Liver (tissue), 9 donors: ENCODE results near the gene CLK3. TPM values are rescaled to one million over a fixed set of nuclear protein-coding genes. Genes with fewer than 3 reads are reported as not detected.

ENCODE experiments used
- DNase-seq: peaks from one replicate; pipeline ENCODE4 v3.0.0-alpha.2; 2017; ENCODE audit warnings: low spot score
- H3K27ac ChIP-seq, 2 donors: one replicate each; pipeline ENCODE4 v1.7.0; 2013; ENCODE audit warnings: inconsistent platforms in 2 of 2, low read length in 2 of 2, control low read depth in 1 of 2, low read depth in 1 of 2, mild to moderate bottlenecking in 1 of 2
- H3K27me3 ChIP-seq, 4 donors: one replicate each; pipeline versions ENCODE4 v1.6.1 to v1.7.0; 2013; ENCODE audit warnings: low read length in 3 of 4, inconsistent platforms in 1 of 4, mild to moderate bottlenecking in 1 of 4, moderate library complexity in 1 of 4; ENCODE audit not compliant: control insufficient read depth in 4 of 4, insufficient read depth in 4 of 4
- H3K36me3 ChIP-seq, 4 donors: one replicate each; pipeline versions ENCODE4 v1.6.1 to v1.7.0; 2013; ENCODE audit warnings: low read length in 3 of 4, mild to moderate bottlenecking in 3 of 4, low read depth in 1 of 4, moderate library complexity in 1 of 4; ENCODE audit not compliant: control insufficient read depth in 4 of 4, insufficient read depth in 3 of 4
- H3K4me1 ChIP-seq, 4 donors: one replicate each; pipeline versions ENCODE4 v1.6.1 to v1.7.0; 2013; ENCODE audit warnings: low read length in 3 of 4, mild to moderate bottlenecking in 3 of 4, moderate library complexity in 1 of 4; ENCODE audit not compliant: control insufficient read depth in 4 of 4, insufficient read depth in 4 of 4
- H3K4me3 ChIP-seq, 3 donors: one replicate each; pipeline versions ENCODE4 v1.6.1 to v1.7.0; 2013; ENCODE audit warnings: low read length in 3 of 3, control low read depth in 1 of 3, low read depth in 1 of 3, mild to moderate bottlenecking in 1 of 3
- H3K9ac ChIP-seq, 2 donors: one replicate each; pipeline ENCODE4 v1.7.0; 2013; ENCODE audit warnings: low read length in 2 of 2, mild to moderate bottlenecking in 2 of 2, moderate library complexity in 2 of 2, control low read depth in 1 of 2, low read depth in 1 of 2
- H3K9me3 ChIP-seq, 4 donors: one replicate each; pipeline versions ENCODE4 v1.6.1 to v1.7.0; 2013; ENCODE audit warnings: low read length in 3 of 4; ENCODE audit not compliant: control insufficient read depth in 4 of 4
- EGR1 ChIP-seq, 2 donors: IDR thresholded peaks; 2 replicates each; pipeline ENCODE4 v1.6.1; 2016 to 2018; ENCODE audit warnings: antibody characterized with exemption in 2 of 2, low read depth in 2 of 2
- FOXA1 ChIP-seq: IDR thresholded peaks from 2 replicates; pipeline ENCODE4 v1.6.1; 2016; ENCODE audit warnings: antibody characterized with exemption
- FOXA2 ChIP-seq: IDR thresholded peaks from 2 replicates; pipeline ENCODE4 v1.6.1; 2016; ENCODE audit warnings: antibody characterized with exemption
- GABPA ChIP-seq, 2 donors: IDR thresholded peaks in 1 of 2; conservative IDR thresholded peaks in 1 of 2; 2 replicates each; pipeline ENCODE4 v1.6.1; 2016; ENCODE audit warnings: antibody characterized with exemption in 2 of 2, mild to moderate bottlenecking in 1 of 2, moderate library complexity in 1 of 2
- HNF4A ChIP-seq, 2 donors: conservative IDR thresholded peaks; 2 replicates each; pipeline ENCODE4 v1.6.1; 2016; ENCODE audit warnings: antibody characterized with exemption in 2 of 2, mild to moderate bottlenecking in 2 of 2
- HNF4G ChIP-seq: IDR thresholded peaks from 2 replicates; pipeline ENCODE4 v1.6.1; 2016; ENCODE audit warnings: antibody characterized with exemption
- JUND ChIP-seq, 2 donors: IDR thresholded peaks; 2 replicates each; pipeline ENCODE4 v1.6.1; 2016; ENCODE audit warnings: antibody characterized with exemption in 2 of 2
- NR2F2 ChIP-seq: IDR thresholded peaks from 2 replicates; pipeline ENCODE4 v1.6.1; 2016; ENCODE audit warnings: antibody characterized with exemption
- RXRA ChIP-seq, 2 donors: IDR thresholded peaks; 2 replicates each; pipeline ENCODE4 v1.6.1; 2017 to 2018; ENCODE audit warnings: antibody characterized with exemption in 2 of 2, mild to moderate bottlenecking in 1 of 2
- SP1 ChIP-seq: IDR thresholded peaks from 2 replicates; pipeline ENCODE4 v1.6.1; 2018; ENCODE audit warnings: antibody characterized with exemption, mild to moderate bottlenecking
- TAF1 ChIP-seq: conservative IDR thresholded peaks from 2 replicates; pipeline ENCODE4 v1.6.1; 2016; ENCODE audit warnings: antibody characterized with exemption, mild to moderate bottlenecking
- YY1 ChIP-seq: IDR thresholded peaks from 2 replicates; pipeline ENCODE4 v1.6.1; 2016; ENCODE audit warnings: antibody characterized with exemption, mild to moderate bottlenecking
- WGBS: extraction: QIAGEN DNeasy Blood & Tissue Kit; methylation state at CpG from one replicate; pipeline ENCODE4 v1.1.7; 2013; 5-methylcytosine and 5-hydroxymethylcytosine counted together
- polyA plus RNA-seq, 2 donors: library from polyadenylated mRNA; stranded (reverse) in 1 of 2; unstranded in 1 of 2; fragments of 200-250 nt in 1 of 2; fragments of >200 nt in 1 of 2; fragmentation: Nextera tagmentation in 1 of 2; extraction: Ambion mirVana in 1 of 2; gene quantifications; one replicate each; pipeline versions ENCODE4 v1.2.1 to v1.2.3, GENCODE V29; 2013 to 2015
- total RNA-seq, 2 donors: library from RNA; depleted of rRNA; stranded (reverse); fragments of >200 nt; gene quantifications; one replicate each; pipeline ENCODE4 v1.2.3, GENCODE V29; 2014
- TF ChIP-seq, protein P1 (sequence below): IDR thresholded peaks from 2 replicates; pipeline ENCODE4 v1.6.1; 2016; ENCODE audit warnings: antibody characterized with exemption
- TF ChIP-seq, protein P2 (sequence below): IDR thresholded peaks from 2 replicates; pipeline ENCODE4 v1.6.1; 2016; ENCODE audit warnings: antibody characterized with exemption
- TF ChIP-seq, protein P3 (sequence below): IDR thresholded peaks from 2 replicates; pipeline ENCODE4 v1.6.1; 2016; ENCODE audit warnings: antibody characterized with exemption
- TF ChIP-seq, protein P4 (sequence below): fragments of 150-350 bp; IDR thresholded peaks from 2 replicates; pipeline ENCODE4 v1.5.1; 2017; ENCODE audit warnings: improper control_type of control experiment, low read depth, low read length; ENCODE audit not compliant: missing input control
- TF ChIP-seq, protein P5 (sequence below): IDR thresholded peaks from 2 replicates; pipeline ENCODE4 v1.6.1; 2016; ENCODE audit warnings: antibody characterized with exemption, mild to moderate bottlenecking
- donor health status: healthy.
- donor health status: healthy.
- donor health status: healthy.
- donor health status: healthy.
- donor health status: healthy.

CLK3 gene
- total and polyA plus RNA-seq, 4 donors = 20.1 to 66.8 (median 28.4) TPM

DNA sequence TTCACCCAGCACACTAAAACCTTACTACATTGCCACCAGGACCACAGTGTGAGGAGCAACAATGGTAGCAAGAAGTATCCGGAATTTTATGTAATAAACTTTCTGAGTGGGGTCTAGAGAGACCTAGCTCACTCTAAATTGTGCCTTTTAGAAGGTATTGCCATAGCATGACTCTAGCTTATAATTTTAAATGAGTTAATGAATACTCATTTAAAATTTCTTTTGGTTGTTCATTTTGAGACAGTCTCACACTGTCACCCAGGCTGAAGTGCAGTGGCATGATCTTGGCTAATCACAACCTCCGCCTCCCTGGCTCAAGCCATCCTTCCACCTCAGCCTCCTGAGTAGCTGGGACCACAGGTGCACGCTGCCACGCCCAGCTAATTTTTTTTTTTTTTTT is 54.0 kb downstream of the CLK3 start:
- no peak for DNase-seq
- Histone ChIP-seq H3K27me3 (no peaks in the 10 kb centered on the region), H3K4me3 (no peak overlapping the region), H3K36me3 (peaks cover 1 to 29% (median 15%) of the 10 kb centered on the region in 4 donors), H3K4me1 (peaks cover 0 to 9% (median 3%) of the 10 kb centered on the region in 4 donors), H3K9ac (no peak overlapping the region), H3K9me3 (no peaks in the 10 kb centered on the region), H3K27ac (no peak overlapping the region)
- WGBS = 94% methylated on average over 4 of the region's 4 CpGs
- TF ChIP-seq, protein P1, sequence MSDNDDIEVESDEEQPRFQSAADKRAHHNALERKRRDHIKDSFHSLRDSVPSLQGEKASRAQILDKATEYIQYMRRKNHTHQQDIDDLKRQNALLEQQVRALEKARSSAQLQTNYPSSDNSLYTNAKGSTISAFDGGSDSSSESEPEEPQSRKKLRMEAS = no peak
- TF ChIP-seq FOXA1 = no peak
- TF ChIP-seq EGR1 (IDR thresholded peaks at IDR 0.05; ENCODE audit: low read depth in 2 of 2) = no peak
- TF ChIP-seq SP1 = no peak
- TF ChIP-seq TAF1 = no peak

DNA sequence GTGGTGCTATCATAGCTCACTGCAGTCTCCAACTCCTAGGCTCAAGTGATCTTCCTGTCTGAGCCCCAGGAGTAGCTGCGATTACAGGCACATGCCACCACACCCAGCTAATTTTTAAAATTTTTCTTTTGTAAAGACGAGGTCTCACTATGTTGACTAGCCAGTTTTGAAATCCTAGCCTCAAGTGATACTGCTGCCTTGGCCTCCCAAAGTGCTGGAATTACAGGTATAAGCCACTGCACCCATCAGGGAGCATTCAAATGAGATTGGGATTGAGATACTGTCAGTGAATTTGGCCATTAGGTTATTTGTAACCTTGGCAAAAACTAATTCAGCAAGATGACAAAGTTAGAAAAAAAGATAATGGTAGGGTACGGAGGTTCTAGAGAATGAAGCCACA is 58.5 kb downstream of the CLK3 start:
- H3K4me3 ChIP-seq = no peak overlapping the region
- H3K27me3 ChIP-seq = no peaks in the 10 kb centered on the region
- H3K36me3 ChIP-seq = peaks cover 1 to 29% (median 15%) of the 10 kb centered on the region in 4 donors
- no peak for TF ChIP-seq FOXA2
- no peak for TF ChIP-seq HNF4G
- TF ChIP-seq, protein P2, sequence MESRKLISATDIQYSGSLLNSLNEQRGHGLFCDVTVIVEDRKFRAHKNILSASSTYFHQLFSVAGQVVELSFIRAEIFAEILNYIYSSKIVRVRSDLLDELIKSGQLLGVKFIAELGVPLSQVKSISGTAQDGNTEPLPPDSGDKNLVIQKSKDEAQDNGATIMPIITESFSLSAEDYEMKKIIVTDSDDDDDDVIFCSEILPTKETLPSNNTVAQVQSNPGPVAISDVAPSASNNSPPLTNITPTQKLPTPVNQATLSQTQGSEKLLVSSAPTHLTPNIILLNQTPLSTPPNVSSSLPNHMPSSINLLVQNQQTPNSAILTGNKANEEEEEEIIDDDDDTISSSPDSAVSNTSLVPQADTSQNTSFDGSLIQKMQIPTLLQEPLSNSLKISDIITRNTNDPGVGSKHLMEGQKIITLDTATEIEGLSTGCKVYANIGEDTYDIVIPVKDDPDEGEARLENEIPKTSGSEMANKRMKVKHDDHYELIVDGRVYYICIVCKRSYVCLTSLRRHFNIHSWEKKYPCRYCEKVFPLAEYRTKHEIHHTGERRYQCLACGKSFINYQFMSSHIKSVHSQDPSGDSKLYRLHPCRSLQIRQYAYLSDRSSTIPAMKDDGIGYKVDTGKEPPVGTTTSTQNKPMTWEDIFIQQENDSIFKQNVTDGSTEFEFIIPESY = no peak
- no peak for TF ChIP-seq NR2F2
- TF ChIP-seq JUND (IDR thresholded peaks at IDR 0.05) = no peak
- TF ChIP-seq YY1 = no peak
- TF ChIP-seq, protein P1 = no peak
- TF ChIP-seq, protein P3, sequence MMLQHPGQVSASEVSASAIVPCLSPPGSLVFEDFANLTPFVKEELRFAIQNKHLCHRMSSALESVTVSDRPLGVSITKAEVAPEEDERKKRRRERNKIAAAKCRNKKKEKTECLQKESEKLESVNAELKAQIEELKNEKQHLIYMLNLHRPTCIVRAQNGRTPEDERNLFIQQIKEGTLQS = no peak
- TF ChIP-seq, protein P4, sequence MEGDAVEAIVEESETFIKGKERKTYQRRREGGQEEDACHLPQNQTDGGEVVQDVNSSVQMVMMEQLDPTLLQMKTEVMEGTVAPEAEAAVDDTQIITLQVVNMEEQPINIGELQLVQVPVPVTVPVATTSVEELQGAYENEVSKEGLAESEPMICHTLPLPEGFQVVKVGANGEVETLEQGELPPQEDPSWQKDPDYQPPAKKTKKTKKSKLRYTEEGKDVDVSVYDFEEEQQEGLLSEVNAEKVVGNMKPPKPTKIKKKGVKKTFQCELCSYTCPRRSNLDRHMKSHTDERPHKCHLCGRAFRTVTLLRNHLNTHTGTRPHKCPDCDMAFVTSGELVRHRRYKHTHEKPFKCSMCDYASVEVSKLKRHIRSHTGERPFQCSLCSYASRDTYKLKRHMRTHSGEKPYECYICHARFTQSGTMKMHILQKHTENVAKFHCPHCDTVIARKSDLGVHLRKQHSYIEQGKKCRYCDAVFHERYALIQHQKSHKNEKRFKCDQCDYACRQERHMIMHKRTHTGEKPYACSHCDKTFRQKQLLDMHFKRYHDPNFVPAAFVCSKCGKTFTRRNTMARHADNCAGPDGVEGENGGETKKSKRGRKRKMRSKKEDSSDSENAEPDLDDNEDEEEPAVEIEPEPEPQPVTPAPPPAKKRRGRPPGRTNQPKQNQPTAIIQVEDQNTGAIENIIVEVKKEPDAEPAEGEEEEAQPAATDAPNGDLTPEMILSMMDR = no peak
- TF ChIP-seq HNF4A (conservative IDR thresholded peaks at IDR 0.05) = no peak
- TF ChIP-seq EGR1 (IDR thresholded peaks at IDR 0.05; ENCODE audit: low read depth in 2 of 2) = no peak
- no peak for TF ChIP-seq GABPA (IDR thresholded peaks at IDR 0.05 in 1 of 2, conservative IDR thresholded peaks at IDR 0.05 in 1 of 2)
- TF ChIP-seq, protein P5, sequence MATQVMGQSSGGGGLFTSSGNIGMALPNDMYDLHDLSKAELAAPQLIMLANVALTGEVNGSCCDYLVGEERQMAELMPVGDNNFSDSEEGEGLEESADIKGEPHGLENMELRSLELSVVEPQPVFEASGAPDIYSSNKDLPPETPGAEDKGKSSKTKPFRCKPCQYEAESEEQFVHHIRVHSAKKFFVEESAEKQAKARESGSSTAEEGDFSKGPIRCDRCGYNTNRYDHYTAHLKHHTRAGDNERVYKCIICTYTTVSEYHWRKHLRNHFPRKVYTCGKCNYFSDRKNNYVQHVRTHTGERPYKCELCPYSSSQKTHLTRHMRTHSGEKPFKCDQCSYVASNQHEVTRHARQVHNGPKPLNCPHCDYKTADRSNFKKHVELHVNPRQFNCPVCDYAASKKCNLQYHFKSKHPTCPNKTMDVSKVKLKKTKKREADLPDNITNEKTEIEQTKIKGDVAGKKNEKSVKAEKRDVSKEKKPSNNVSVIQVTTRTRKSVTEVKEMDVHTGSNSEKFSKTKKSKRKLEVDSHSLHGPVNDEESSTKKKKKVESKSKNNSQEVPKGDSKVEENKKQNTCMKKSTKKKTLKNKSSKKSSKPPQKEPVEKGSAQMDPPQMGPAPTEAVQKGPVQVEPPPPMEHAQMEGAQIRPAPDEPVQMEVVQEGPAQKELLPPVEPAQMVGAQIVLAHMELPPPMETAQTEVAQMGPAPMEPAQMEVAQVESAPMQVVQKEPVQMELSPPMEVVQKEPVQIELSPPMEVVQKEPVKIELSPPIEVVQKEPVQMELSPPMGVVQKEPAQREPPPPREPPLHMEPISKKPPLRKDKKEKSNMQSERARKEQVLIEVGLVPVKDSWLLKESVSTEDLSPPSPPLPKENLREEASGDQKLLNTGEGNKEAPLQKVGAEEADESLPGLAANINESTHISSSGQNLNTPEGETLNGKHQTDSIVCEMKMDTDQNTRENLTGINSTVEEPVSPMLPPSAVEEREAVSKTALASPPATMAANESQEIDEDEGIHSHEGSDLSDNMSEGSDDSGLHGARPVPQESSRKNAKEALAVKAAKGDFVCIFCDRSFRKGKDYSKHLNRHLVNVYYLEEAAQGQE = no peak
- TF ChIP-seq RXRA (IDR thresholded peaks at IDR 0.05) = no peak
- H3K4me1 ChIP-seq = peaks cover 0 to 1% (median 0%) of the 10 kb centered on the region in 4 donors
- no peak overlapping the region for H3K27ac ChIP-seq
- WGBS = 96% methylated on average over 3 of the region's 3 CpGs
- DNase-seq = no peak
- H3K9ac ChIP-seq = no peak overlapping the region
- H3K9me3 ChIP-seq = no peaks in the 10 kb centered on the region
